Hepatocyte (in vitro differentiated cells): ENCODE results near the gene SEMA5B. TPM values are rescaled to one million over a fixed set of nuclear protein-coding genes. Genes with fewer than 3 reads are reported as not detected.

Experiments used
- DNase-seq: peaks from one replicate; pipeline ENCODE4 v3.0.0-alpha.2; 2016; ENCODE audit warnings: low spot score
- H2AFZ ChIP-seq: fragments of 200-600 bp; sonication (generic); 2 replicates; pipeline ENCODE4 v1.6.0; 2016; ENCODE audit warnings: antibody characterized with exemption, mild to moderate bottlenecking
- H3K27ac ChIP-seq: fragments of 200-600 bp; sonication (generic); 2 replicates; pipeline ENCODE4 v1.5.1; 2016; ENCODE audit warnings: mild to moderate bottlenecking
- H3K27me3 ChIP-seq: fragments of 200-600 bp; sonication (generic); 2 replicates; pipeline ENCODE4 v1.6.1; 2016
- H3K36me3 ChIP-seq: fragments of 200-600 bp; sonication (generic); replicated peaks from 2 replicates; pipeline ENCODE4 v1.5.1; 2016; ENCODE audit warnings: low read depth; ENCODE audit not compliant: insufficient read depth
- H3K4me1 ChIP-seq: fragments of 200-600 bp; sonication (generic); 2 replicates; pipeline ENCODE4 v1.5.1; 2016; ENCODE audit warnings: mild to moderate bottlenecking, moderate library complexity; ENCODE audit not compliant: insufficient read depth
- H3K4me2 ChIP-seq: fragments of 200-600 bp; sonication (generic); 2 replicates; pipeline ENCODE4 v1.6.0; 2016
- H3K4me3 ChIP-seq: fragments of 200-600 bp; sonication (generic); 2 replicates; pipeline ENCODE4 v1.5.1; 2016; ENCODE audit warnings: mild to moderate bottlenecking
- H3K79me2 ChIP-seq: fragments of 200-600 bp; sonication (generic); 2 replicates; pipeline ENCODE4 v1.6.0; 2017; ENCODE audit warnings: mild to moderate bottlenecking
- H3K9me2 ChIP-seq: fragments of 200-600 bp; sonication (generic); replicated peaks from 2 replicates; pipeline ENCODE4 v1.6.0; 2017; ENCODE audit warnings: mild to moderate bottlenecking; ENCODE audit not compliant: insufficient read depth
- H3K9me3 ChIP-seq: fragments of 200-600 bp; sonication (generic); 2 replicates; pipeline ENCODE4 v1.5.1; 2016; ENCODE audit warnings: low read depth, mild to moderate bottlenecking
- H4K20me1 ChIP-seq: fragments of 200-600 bp; sonication (generic); 2 replicates; pipeline ENCODE4 v1.6.0; 2016; ENCODE audit warnings: mild to moderate bottlenecking; ENCODE audit not compliant: insufficient read depth, poor library complexity, severe bottlenecking
- EZH2 ChIP-seq: fragments of 200-600 bp; sonication (generic); IDR thresholded peaks from 2 replicates; pipeline ENCODE4 v1.6.1; 2016; ENCODE audit warnings: antibody characterized with exemption, mild to moderate bottlenecking, borderline replicate concordance
- EZH2phosphoT487 ChIP-seq: fragments of 200-600 bp; sonication (generic); IDR thresholded peaks from one replicate; pipeline ENCODE4 v1.6.1; 2018; ENCODE audit warnings: antibody characterized with exemption, mild to moderate bottlenecking, low read depth, moderate library complexity; ENCODE audit not compliant: unreplicated experiment, severe bottlenecking
- WGBS: methylation state at CpG from one replicate; pipeline ENCODE4 v1.1.6; 2016; ENCODE audit warnings: low lambda C conversion rate; ENCODE audit errors: missing lambda C conversion rate; 5-methylcytosine and 5-hydroxymethylcytosine counted together
- polyA plus RNA-seq: library from polyadenylated mRNA; unstranded; fragments of >200 nt; fragmentation: Nextera tagmentation; extraction: Ambion mirVana; gene quantifications from 2 replicates; pipeline ENCODE4 v1.2.1, GENCODE V29; 2016
- total RNA-seq: library from RNA; depleted of rRNA; stranded (reverse); fragments of >200 nt; gene quantifications from 2 replicates; pipeline ENCODE4 v1.2.3, GENCODE V29; 2014
- TF ChIP-seq, protein P1 (sequence below): fragments of 200-600 bp; sonication (generic); IDR thresholded peaks from 2 replicates; pipeline ENCODE4 v1.5.1; 2016; ENCODE audit warnings: antibody characterized with exemption, mild to moderate bottlenecking; ENCODE audit not compliant: poor library complexity

Gene SEMA5B
- total and polyA plus RNA-seq, 2 experiments from 2014 or later, result 1.4 to 4.2 TPM

DNA sequence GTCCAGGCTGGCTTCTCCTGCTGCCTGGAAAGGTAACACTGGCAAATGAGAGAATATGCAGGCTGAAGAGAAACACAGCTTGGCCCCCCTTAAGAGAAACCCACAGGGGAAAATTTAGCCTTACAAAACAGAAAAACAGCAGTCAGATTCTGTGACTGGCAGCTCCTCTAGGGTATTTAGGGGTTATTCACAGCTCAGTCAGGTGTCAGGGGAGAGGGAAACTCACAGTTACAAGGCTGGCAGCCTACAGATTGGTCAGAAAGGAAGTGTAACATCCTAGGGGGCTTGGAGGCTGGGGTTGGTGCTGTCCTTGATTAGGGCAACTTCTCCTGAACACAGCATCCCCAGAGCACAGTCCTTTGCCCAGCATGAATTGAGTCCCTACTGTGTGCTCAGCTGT is 81.4 kb downstream of the SEMA5B start:
- no peak for TF ChIP-seq EZH2phosphoT487
- TF ChIP-seq EZH2, result no peak
- TF ChIP-seq, protein P1, sequence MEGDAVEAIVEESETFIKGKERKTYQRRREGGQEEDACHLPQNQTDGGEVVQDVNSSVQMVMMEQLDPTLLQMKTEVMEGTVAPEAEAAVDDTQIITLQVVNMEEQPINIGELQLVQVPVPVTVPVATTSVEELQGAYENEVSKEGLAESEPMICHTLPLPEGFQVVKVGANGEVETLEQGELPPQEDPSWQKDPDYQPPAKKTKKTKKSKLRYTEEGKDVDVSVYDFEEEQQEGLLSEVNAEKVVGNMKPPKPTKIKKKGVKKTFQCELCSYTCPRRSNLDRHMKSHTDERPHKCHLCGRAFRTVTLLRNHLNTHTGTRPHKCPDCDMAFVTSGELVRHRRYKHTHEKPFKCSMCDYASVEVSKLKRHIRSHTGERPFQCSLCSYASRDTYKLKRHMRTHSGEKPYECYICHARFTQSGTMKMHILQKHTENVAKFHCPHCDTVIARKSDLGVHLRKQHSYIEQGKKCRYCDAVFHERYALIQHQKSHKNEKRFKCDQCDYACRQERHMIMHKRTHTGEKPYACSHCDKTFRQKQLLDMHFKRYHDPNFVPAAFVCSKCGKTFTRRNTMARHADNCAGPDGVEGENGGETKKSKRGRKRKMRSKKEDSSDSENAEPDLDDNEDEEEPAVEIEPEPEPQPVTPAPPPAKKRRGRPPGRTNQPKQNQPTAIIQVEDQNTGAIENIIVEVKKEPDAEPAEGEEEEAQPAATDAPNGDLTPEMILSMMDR, result no peak
- Histone ChIP-seq H2AFZ (no peak overlapping the region), H3K9me3 (no peaks in the 10 kb centered on the region), H3K4me3 (no peak overlapping the region), H3K36me3 (no peaks in the 10 kb centered on the region), H3K27ac (no peak overlapping the region), H3K4me1 (no peaks in the 10 kb centered on the region), H3K79me2 (no peaks in the 10 kb centered on the region), H4K20me1 (no peaks in the 10 kb centered on the region), H3K4me2 (no peak overlapping the region), H3K27me3 (no peaks in the 10 kb centered on the region), H3K9me2 (no peaks in the 10 kb centered on the region)
- no peak for DNase-seq

DNA sequence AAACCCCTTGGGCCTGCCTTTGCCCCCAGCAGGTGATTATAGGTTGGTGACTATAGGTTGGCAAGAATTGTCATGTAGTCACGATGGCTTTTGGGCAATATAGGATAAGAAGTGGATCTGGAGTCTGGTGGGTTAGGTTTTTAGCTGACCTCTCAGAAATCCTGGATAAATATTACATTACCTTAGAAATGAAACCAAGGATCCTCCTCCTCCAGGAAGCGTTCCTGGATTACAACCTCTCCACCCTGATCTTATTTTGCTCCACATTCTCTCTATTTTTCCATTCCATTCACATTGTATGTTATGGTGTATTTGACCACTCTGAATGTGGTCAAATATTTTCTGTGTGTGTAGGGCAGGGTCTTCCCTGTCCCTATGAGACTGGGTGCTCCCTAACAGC is 82.3 kb downstream of the SEMA5B start:
- Histone ChIP-seq H3K4me1 (peaks cover 4% of the 10 kb centered on the region), H3K4me3 (no peak overlapping the region), H3K27me3 (no peaks in the 10 kb centered on the region), H3K9me2 (no peaks in the 10 kb centered on the region), H3K36me3 (no peaks in the 10 kb centered on the region), H3K27ac (no peak overlapping the region), H4K20me1 (no peaks in the 10 kb centered on the region), H3K79me2 (no peaks in the 10 kb centered on the region), H2AFZ (no peak overlapping the region), H3K9me3 (no peaks in the 10 kb centered on the region), H3K4me2 (no peak overlapping the region)
- 86% methylated on average over 2 of the region's 2 CpGs for WGBS
- DNase-seq, result no peak
- TF ChIP-seq EZH2 (no peak), EZH2phosphoT487 (no peak)
- TF ChIP-seq, protein P1, result no peak

DNA sequence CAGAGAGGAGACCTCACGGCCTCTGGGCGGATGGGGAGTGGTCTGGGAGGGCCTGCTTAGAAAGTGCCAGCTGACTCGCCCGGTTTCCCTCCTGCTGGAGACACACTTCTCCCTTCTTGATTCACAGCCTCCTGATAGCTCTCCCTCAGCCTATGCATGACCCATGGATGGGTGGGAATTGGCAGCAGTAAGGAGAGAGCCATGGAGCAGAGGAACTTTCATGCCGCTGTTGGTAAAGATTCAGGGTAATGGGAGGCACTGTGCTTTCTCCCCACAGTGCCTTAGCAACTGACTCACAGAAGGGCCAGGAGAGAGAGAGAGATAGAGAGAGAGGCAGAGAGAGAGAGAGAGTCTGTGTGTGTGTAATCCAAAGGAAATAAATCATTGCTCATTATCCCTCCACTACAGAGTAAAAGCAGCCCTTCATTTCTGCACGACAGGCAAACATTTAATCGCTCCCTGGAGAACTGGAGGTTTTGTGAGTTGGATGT is 82.8 kb downstream of the SEMA5B start:
- Histone ChIP-seq H3K4me2 (no peak overlapping the region), H3K36me3 (no peaks in the 10 kb centered on the region), H2AFZ (no peak overlapping the region), H3K27ac (no peak overlapping the region), H3K4me1 (peaks cover 6% of the 10 kb centered on the region), H3K9me3 (no peaks in the 10 kb centered on the region), H3K27me3 (no peaks in the 10 kb centered on the region), H3K9me2 (no peaks in the 10 kb centered on the region), H3K4me3 (no peak overlapping the region), H3K79me2 (no peaks in the 10 kb centered on the region), H4K20me1 (no peaks in the 10 kb centered on the region)
- no peak for DNase-seq
- TF ChIP-seq EZH2, result no peak
- TF ChIP-seq, protein P1, result no peak
- no peak for TF ChIP-seq EZH2phosphoT487
- 76% methylated on average over 7 of the region's 7 CpGs for WGBS

DNA sequence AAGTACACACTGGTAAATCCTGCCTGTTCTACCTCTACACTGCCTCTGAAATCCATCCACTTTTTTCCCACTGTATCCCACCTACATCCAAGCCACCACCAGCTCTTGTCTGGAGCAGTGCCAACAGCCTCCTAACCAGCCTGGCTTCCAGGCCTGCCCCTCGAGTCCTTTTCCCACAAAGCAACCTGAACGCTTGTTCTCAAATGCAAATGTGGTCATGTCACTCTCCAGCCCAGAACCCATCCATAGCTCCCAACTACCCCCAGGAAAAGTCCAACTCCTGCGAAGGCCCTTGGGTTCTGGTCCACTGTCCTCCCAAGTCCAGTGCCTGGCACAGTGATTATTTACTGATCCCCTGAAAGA is 83.8 kb downstream of the SEMA5B start:
- Histone ChIP-seq H3K36me3 (no peaks in the 10 kb centered on the region), H3K79me2 (no peaks in the 10 kb centered on the region), H2AFZ (no peak overlapping the region), H3K9me3 (no peaks in the 10 kb centered on the region), H3K4me1 (peaks cover 6% of the 10 kb centered on the region), H4K20me1 (no peaks in the 10 kb centered on the region), H3K4me2 (no peak overlapping the region), H3K9me2 (no peaks in the 10 kb centered on the region), H3K27me3 (no peaks in the 10 kb centered on the region), H3K4me3 (no peak overlapping the region), H3K27ac (no peak overlapping the region)
- DNase-seq, result no peak
- 90% methylated on average over 3 of the region's 3 CpGs for WGBS
- TF ChIP-seq EZH2phosphoT487 (no peak), EZH2 (no peak)
- TF ChIP-seq, protein P1, result no peak
